Mammary epithelial cell (primary cell): ENCODE results near the gene CHKA.

Source experiments
- CTCF ChIP-seq, 2 donors: IDR thresholded peaks in 1 of 2; conservative IDR thresholded peaks in 1 of 2; 2 replicates each; pipeline ENCODE4 v1.5.1; 2011 to 2012; ENCODE audit warnings: inconsistent platforms in 2 of 2, low read length in 2 of 2, mild to moderate bottlenecking in 2 of 2, control low read depth in 1 of 2, low read depth in 1 of 2; ENCODE audit not compliant: insufficient read depth in 1 of 2; ENCODE audit errors: extremely low read depth in 1 of 2
- EZH2 ChIP-seq: IDR thresholded peaks from 2 replicates; pipeline ENCODE4 v1.6.1; 2012; ENCODE audit warnings: low read length, inconsistent platforms, borderline replicate concordance

GRCh38 chr11:68141246-68142027 lies 20.2 kb upstream of the CHKA start:
- TF ChIP-seq CTCF (conservative IDR thresholded peaks at IDR 0.05 in 1 of 2, IDR thresholded peaks at IDR 0.05 in 1 of 2; ENCODE audit: extremely low read depth in 1 of 2, insufficient read depth in 1 of 2, low read depth in 1 of 2, low read length in 2 of 2) (no peak), EZH2 (no peak)
